DOHH2 (cell line): ENCODE measurements around the gene LRRC41.

Experiments
- H3F3A ChIP-seq: fragments of 200-600 bp; sonication (generic), shearing (Covaris generic); 2 replicates; pipeline ENCODE4 v1.6.0; 2016; ENCODE audit warnings: antibody characterized with exemption, mild to moderate bottlenecking; ENCODE audit not compliant: control insufficient read depth, insufficient read depth
- H3K27ac ChIP-seq: fragments of 200-600 bp; sonication (generic); 2 replicates; pipeline ENCODE4 v1.5.1; 2014; ENCODE audit warnings: low read depth, mild to moderate bottlenecking, low read length, moderate library complexity
- H3K27me3 ChIP-seq: fragments of 200-600 bp; sonication (generic); 2 replicates; pipeline ENCODE4 v1.6.1; 2014; ENCODE audit warnings: mild to moderate bottlenecking, low read length, mixed read lengths; ENCODE audit not compliant: control insufficient read depth
- H3K36me3 ChIP-seq: fragments of 200-600 bp; sonication (generic); 2 replicates; pipeline ENCODE4 v1.6.1; 2014; ENCODE audit warnings: mild to moderate bottlenecking, low read length, moderate library complexity, mixed read lengths; ENCODE audit not compliant: control insufficient read depth
- H3K4me1 ChIP-seq: fragments of 200-600 bp; sonication (generic); 2 replicates; pipeline ENCODE4 v1.6.1; 2014; ENCODE audit warnings: mild to moderate bottlenecking, low read length, mixed read lengths; ENCODE audit not compliant: control insufficient read depth
- H3K4me2 ChIP-seq: fragments of 200-600 bp; sonication (generic); 2 replicates; pipeline ENCODE4 v1.6.0; 2014; ENCODE audit warnings: mild to moderate bottlenecking, low read length, moderate library complexity
- H3K4me3 ChIP-seq: fragments of 200-600 bp; sonication (generic); 2 replicates; pipeline ENCODE4 v1.5.1; 2014; ENCODE audit warnings: mild to moderate bottlenecking, low read length, mixed read lengths
- H3K79me2 ChIP-seq: fragments of 200-600 bp; sonication (generic); 2 replicates; pipeline ENCODE4 v1.6.1; 2014; ENCODE audit warnings: mild to moderate bottlenecking, low read length, mixed read lengths; ENCODE audit not compliant: control insufficient read depth
- H3K9me2 ChIP-seq: fragments of 200-600 bp; sonication (generic); replicated peaks from 2 replicates; pipeline ENCODE4 v1.6.1; 2014; ENCODE audit warnings: mild to moderate bottlenecking, low read length, mixed read lengths; ENCODE audit not compliant: control insufficient read depth
- H3K9me3 ChIP-seq: fragments of 200-600 bp; sonication (generic); 2 replicates; pipeline ENCODE4 v1.6.1; 2014; ENCODE audit warnings: antibody characterized with exemption, low read length, mixed read lengths; ENCODE audit not compliant: control insufficient read depth, insufficient read depth
- H4K20me1 ChIP-seq: fragments of 200-600 bp; sonication (generic); 2 replicates; pipeline ENCODE4 v1.6.0; 2014; ENCODE audit warnings: low read depth, mild to moderate bottlenecking, antibody characterized with exemption, low read length, moderate library complexity; ENCODE audit not compliant: control insufficient read depth, insufficient read depth
- CTCF ChIP-seq: fragments of 200-600 bp; sonication (generic); IDR thresholded peaks from one replicate; pipeline ENCODE4 v1.5.1; 2014; ENCODE audit warnings: antibody characterized with exemption, mild to moderate bottlenecking, low read depth, low read length; ENCODE audit not compliant: poor library complexity, severe bottlenecking
- EZH2phosphoT487 ChIP-seq: fragments of 200-600 bp; sonication (generic); IDR thresholded peaks from 2 replicates; pipeline ENCODE4 v1.6.1; 2017; ENCODE audit warnings: borderline replicate concordance, mild to moderate bottlenecking, antibody characterized with exemption, low read length, moderate library complexity, mixed read lengths

Gene LRRC41

GRCh38 chr1:46275030-46275337 lies 28.4 kb downstream of the LRRC41 start:
- no peaks in the 10 kb centered on the region for H3K4me1 ChIP-seq
- H3K9me2 ChIP-seq, result no peaks in the 10 kb centered on the region
- no peak overlapping the region for H3K4me2 ChIP-seq
- no peaks in the 10 kb centered on the region for H3F3A ChIP-seq
- TF ChIP-seq EZH2phosphoT487 (no peak), CTCF (no peak)
- no peaks in the 10 kb centered on the region; the same call in 1 of the 2 replicates for H4K20me1 ChIP-seq
- no peaks in the 10 kb centered on the region for H3K9me3 ChIP-seq
- no peak overlapping the region for H3K27ac ChIP-seq
- H3K4me3 ChIP-seq, result no peak overlapping the region
- H3K79me2 ChIP-seq, result no peaks in the 10 kb centered on the region
- H3K36me3 ChIP-seq, result peaks cover 100% of the 10 kb centered on the region
- no peaks in the 10 kb centered on the region for H3K27me3 ChIP-seq

GRCh38 chr1:46274225-46275029 lies 29.0 kb downstream of the LRRC41 start:
- H3K4me3 ChIP-seq, result no peak overlapping the region
- H3K79me2 ChIP-seq, result no peaks in the 10 kb centered on the region
- TF ChIP-seq EZH2phosphoT487 (no peak), CTCF (no peak)
- no peak overlapping the region for H3K4me2 ChIP-seq
- no peaks in the 10 kb centered on the region for H3K9me2 ChIP-seq
- H4K20me1 ChIP-seq, result no peaks in the 10 kb centered on the region; the same call in 1 of the 2 replicates
- no peaks in the 10 kb centered on the region for H3K27me3 ChIP-seq
- peaks cover 100% of the 10 kb centered on the region for H3K36me3 ChIP-seq
- no peaks in the 10 kb centered on the region for H3K9me3 ChIP-seq
- no peaks in the 10 kb centered on the region for H3K4me1 ChIP-seq
- no peak overlapping the region for H3K27ac ChIP-seq
- no peaks in the 10 kb centered on the region for H3F3A ChIP-seq

GRCh38 chr1:46268578-46268977 lies 34.8 kb downstream of the LRRC41 start:
- no peak overlapping the region for H3K4me3 ChIP-seq
- no peaks in the 10 kb centered on the region for H3F3A ChIP-seq
- H3K4me1 ChIP-seq, result no peaks in the 10 kb centered on the region
- H3K36me3 ChIP-seq, result peaks cover 99% of the 10 kb centered on the region
- TF ChIP-seq EZH2phosphoT487 (no peak), CTCF (no peak)
- H3K27me3 ChIP-seq, result no peaks in the 10 kb centered on the region
- no peaks in the 10 kb centered on the region; the same call in 1 of the 2 replicates for H4K20me1 ChIP-seq
- no peaks in the 10 kb centered on the region for H3K9me2 ChIP-seq
- no peak overlapping the region for H3K4me2 ChIP-seq
- no peaks in the 10 kb centered on the region for H3K79me2 ChIP-seq
- H3K9me3 ChIP-seq, result no peaks in the 10 kb centered on the region
- H3K27ac ChIP-seq, result no peak overlapping the region
